ENCODE data around the gene KRTAP5-7.

- no peak for TF ChIP-seq EZH2 (IDR thresholded peaks at IDR 0.05)
- no peak for TF ChIP-seq CTCF (IDR thresholded peaks at IDR 0.05 in 2 of 3, conservative IDR thresholded peaks at IDR 0.05 in 1 of 3; ENCODE audit: borderline replicate concordance in 1 of 3, insufficient read depth in 1 of 3, low read depth in 2 of 3, low read length in 2 of 3)
- TF ChIP-seq POLR2A (IDR thresholded peaks at IDR 0.05; ENCODE audit: borderline replicate concordance, extremely low read depth, insufficient read depth, insufficient read length), result no peak
- no peak for TF ChIP-seq ZNF274 (IDR thresholded peaks at IDR 0.05; ENCODE audit: low read depth, low read length)
- TF ChIP-seq, protein P1, sequence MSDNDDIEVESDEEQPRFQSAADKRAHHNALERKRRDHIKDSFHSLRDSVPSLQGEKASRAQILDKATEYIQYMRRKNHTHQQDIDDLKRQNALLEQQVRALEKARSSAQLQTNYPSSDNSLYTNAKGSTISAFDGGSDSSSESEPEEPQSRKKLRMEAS (IDR thresholded peaks at IDR 0.05), result no peak
- TF ChIP-seq CEBPB (IDR thresholded peaks at IDR 0.05; ENCODE audit: low read depth), result no peak
- TF ChIP-seq SIN3A (IDR thresholded peaks at IDR 0.05; ENCODE audit: low read depth), result no peak
- TF ChIP-seq TCF7L2 (IDR thresholded peaks at IDR 0.05; ENCODE audit: borderline replicate concordance, extremely low read depth, insufficient read depth, insufficient read length), result no peak
- TF ChIP-seq EGR1 (IDR thresholded peaks at IDR 0.05; ENCODE audit: low read depth), result no peak
- TF ChIP-seq SRF (IDR thresholded peaks at IDR 0.05; ENCODE audit: low read depth), result no peak
- no peak for TF ChIP-seq ATF3 (IDR thresholded peaks at IDR 0.05)
These were observed 36.2 kb upstream of the KRTAP5-7 start for GRCh38 chr11:71490731-71491390.
